ENCODE measurements around the gene ADAM19.

ADAM19 gene

GRCh38 chr5:157533011-157533481 is 42.5 kb downstream of the ADAM19 start:
- no peak overlapping the region for H3K4me3 ChIP-seq (ENCODE audit: low read depth, low read length)
- TF ChIP-seq CTCF (IDR thresholded peaks at IDR 0.05; ENCODE audit: low read depth, low read length): no peak

DNA sequence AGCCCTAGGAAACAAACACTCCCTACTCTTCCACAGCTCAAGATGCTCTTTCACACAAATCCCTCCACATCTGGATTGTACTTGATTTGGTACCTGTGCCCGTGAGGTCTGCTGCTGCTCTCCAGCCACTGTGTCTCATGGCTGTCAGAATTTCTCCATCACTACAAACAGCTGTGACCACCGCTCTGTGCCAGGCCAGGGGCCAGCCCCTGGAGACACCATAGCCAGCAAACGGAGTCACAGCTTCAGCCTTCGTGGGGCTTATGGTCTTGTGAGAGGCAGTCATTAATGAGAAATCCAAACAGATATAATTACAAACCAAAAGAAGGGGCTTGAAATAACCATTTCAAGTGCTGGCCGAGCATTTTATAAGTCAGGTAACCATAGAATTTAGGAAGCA is 43.6 kb downstream of the ADAM19 start:
- no peak overlapping the region for H3K4me3 ChIP-seq (ENCODE audit: low read depth, low read length)
- TF ChIP-seq CTCF (IDR thresholded peaks at IDR 0.05; ENCODE audit: low read depth, low read length): no peak

GRCh38 chr5:157530226-157530972 is 45.2 kb downstream of the ADAM19 start:
- TF ChIP-seq CTCF (IDR thresholded peaks at IDR 0.05; ENCODE audit: low read depth, low read length): no peak
- no peak overlapping the region for H3K4me3 ChIP-seq (ENCODE audit: low read depth, low read length)

DNA sequence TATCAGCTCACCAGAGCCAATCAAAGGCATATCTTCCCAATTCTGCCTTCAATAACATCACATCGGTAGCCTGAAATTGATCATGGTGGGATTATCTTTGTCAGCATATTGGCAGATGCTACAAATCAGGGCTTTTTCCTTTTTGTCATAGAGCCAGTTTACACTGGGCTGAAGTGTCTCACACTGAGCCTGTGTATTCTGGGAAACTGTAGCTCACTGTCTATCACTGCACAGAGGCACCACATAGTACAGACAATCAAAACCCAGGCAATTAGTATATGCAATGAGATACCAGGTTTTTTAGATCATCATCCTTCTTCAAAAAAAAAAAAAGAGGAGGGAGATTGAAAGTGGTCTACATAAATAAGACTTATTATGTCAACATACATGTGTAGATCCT is 46.6 kb downstream of the ADAM19 start:
- no peak overlapping the region for H3K4me3 ChIP-seq (ENCODE audit: low read depth, low read length)
- no peak for TF ChIP-seq CTCF (IDR thresholded peaks at IDR 0.05; ENCODE audit: low read depth, low read length)

DNA sequence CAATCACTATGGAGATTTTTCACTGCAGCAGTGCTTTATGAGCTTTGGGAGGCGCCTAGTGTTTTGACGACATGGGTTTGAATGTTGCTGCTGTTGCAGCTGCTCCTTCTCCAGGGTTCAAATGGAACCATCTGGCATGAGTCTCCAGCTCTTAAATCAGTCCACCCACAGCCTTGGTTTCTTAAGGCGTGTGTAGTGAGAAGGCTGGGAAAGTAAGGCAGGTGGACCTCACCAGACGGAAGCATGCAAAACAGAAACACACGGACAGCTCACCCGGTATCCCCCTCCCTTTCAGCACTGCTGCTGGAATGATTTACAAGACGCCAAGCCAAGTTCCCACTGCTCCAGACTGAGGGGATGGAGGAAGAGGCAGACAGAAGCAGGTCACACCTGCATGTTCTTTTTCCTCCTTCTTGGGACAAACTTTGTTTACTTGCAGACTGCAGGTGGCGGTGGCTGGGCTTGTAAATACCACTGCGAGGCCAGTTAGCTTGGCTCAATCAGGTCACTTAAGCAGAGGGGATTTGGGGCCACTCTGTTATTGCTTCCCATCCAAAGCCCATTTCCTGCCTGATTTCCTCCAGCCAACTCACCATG is 47.4 kb downstream of the ADAM19 start:
- H3K4me3 ChIP-seq (ENCODE audit: low read depth, low read length): no peak overlapping the region
- no peak for TF ChIP-seq CTCF (IDR thresholded peaks at IDR 0.05; ENCODE audit: low read depth, low read length)

- TF ChIP-seq CTCF (IDR thresholded peaks at IDR 0.05; ENCODE audit: low read depth, low read length): no peak
- H3K4me3 ChIP-seq (ENCODE audit: low read depth, low read length): no peak overlapping the region
Measured at GRCh38 chr5:157524887-157525286, 50.7 kb downstream of the ADAM19 start.

- TF ChIP-seq CTCF (IDR thresholded peaks at IDR 0.05; ENCODE audit: low read depth, low read length): no peak
- no peak overlapping the region for H3K4me3 ChIP-seq (ENCODE audit: low read depth, low read length)
Measured at GRCh38 chr5:157523976-157524375, 51.6 kb downstream of the ADAM19 start.
